NCI-H2081 treated with DMSO at 0.1 percent for 48 hours (cell line): Measurements from ENCODE around the gene LGALSL.

Experiments used
- DNase-seq: peaks from one replicate; lab custom pipeline; 2025; lab: John Stamatoyannopoulos, UW

Gene LGALSL

DNA sequence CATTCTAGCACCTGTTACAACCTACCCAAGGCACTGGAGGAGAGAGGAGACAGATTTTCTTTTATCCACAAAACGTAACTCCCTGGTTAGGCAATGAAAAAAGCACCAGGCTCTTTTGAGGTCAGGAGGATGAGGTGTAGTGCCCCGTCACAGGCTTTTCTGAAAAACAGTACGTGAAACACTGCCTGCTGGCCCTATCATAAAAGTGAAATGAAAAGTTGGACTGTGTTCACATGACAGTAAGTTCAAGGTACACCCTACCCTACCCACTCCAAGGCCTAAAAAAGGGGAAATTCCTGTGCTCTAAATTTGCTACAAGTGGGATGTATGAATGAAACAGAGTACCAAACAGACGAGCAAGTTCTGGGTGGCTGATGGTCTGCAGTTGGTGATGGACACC is 17.6 kb downstream of the LGALSL start:
- no peak for DNase-seq

DNA sequence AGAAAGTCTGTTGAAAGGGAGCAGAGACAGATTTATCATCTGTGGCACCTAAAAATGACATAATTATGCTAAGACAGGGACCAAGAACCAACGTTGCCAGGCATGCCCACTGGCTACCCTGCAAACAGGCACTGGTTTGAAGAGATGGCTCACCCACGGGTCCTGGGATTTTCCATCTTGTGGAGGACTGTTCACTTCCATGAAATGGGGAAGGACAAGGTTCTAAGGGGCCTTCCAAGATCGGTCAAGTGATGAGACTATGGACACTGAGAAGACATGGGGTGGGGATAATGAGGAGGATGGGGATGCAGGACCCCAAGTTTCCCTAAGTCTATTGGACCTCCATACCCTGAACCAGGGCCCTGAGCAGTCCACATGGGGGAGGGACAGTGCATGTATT is 18.9 kb downstream of the LGALSL start:
- DNase-seq: no peak

DNA sequence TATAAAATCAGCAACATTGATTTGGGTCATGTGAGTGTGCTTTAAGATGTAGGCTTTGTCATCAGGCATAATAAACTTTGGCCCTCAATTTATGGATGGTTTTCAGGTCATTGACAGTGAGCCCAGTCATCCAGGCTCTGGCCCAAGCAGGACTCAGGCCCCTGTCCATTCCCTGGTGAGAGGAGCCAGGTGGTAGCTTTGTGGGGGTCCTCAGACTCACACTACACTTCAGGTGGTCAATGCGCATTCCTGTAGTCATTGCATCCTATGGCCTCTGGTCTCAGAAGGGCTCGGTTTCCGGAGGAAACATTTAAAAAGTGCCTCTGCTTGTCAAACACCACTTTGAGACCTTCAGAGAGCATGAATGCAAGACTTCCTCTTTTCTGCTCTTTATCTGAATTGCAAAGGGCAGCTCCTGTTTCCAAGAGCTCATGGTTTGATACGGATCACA is 20.2 kb downstream of the LGALSL start:
- DNase-seq: no peak

DNA sequence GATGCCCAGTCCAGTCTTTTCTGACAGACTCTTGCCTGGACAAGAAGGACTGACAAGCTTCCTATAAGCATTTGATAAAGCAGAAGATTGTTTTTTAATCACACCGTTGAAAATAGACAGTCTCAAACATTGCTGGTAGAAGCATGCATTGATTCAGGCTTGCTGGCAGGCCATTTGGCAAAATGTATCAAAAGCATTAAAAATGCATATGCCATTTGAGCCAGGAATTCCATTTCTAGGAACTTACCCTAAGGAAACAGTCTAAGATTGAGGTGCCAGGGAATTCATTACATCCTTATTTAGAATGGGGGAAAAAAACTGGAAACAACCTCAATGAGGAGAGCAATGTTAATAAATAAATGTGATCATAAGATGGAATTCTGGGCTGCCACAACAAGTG is 20.7 kb downstream of the LGALSL start:
- DNase-seq: no peak

DNA sequence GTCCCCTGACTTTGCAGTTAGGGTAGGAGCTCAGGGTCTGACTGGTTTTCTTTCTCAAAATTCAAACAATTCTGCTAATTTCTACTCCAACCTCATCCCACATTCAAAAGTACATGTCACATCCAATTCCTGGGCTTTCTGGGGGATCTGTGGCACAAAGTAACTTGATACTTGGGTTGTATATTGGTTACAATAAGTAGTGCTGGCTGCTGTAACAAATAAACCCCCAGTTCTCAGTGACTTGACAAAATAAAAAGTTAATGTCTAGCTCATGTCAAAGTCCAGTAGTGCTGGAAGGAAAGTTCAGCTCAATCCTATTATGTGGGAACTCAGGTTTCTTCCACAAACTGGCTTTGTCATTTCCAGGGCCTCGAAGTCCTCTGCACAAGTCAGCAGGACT is 23.1 kb downstream of the LGALSL start:
- no peak for DNase-seq

DNA sequence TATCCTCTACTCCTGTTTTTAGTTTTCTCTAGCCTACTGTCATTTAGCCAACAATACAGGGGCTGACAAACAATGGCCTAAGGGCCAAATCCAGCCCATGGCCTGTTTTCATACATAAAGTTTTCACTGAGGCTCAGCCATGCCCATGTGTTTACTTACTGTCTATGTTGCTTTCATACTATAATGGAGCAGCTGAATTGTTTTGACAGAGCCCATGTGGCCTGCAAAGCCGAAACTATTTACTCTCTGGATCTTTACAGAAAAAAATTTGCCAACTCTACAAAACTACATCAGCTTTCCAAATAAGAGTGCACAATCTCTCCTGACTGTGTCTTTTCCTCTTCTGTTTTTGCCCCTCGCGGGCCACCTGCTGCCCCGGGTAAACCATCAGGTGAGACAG is 24.0 kb downstream of the LGALSL start:
- DNase-seq: no peak

DNA sequence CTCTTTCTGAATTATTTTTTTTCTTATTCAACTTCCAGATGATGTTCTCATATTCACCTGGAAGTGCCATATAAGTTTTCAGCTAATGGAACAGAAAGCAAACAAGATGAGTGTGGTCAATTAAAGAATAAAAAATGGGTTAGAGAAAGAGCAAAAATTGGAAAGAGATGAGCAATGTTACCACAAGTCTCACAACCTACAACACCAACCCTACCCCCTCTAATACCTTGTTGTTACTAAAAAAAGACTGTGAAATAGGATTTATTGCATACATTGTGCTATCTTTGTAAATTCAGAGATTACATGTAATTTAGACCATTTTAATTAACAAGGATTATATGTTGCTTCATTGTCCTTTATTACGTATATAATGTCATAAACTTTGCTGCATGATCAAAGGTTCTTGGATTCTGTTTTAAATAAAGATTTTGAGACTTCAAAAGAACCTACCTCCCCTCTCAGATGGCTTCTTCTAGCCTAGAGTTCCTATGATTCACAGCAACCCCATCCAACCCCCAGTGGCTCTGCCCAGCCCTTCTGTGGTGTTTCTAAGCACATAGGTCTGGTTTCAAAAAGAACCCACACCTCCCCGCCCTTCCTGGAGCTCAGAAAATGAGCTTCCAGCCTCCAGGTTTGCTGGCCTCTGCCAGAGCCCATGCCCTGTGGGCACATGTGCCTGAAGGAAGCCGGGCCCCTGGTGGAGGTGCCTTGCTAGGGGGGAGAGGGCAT is 24.7 kb downstream of the LGALSL start:
- no peak for DNase-seq

DNA sequence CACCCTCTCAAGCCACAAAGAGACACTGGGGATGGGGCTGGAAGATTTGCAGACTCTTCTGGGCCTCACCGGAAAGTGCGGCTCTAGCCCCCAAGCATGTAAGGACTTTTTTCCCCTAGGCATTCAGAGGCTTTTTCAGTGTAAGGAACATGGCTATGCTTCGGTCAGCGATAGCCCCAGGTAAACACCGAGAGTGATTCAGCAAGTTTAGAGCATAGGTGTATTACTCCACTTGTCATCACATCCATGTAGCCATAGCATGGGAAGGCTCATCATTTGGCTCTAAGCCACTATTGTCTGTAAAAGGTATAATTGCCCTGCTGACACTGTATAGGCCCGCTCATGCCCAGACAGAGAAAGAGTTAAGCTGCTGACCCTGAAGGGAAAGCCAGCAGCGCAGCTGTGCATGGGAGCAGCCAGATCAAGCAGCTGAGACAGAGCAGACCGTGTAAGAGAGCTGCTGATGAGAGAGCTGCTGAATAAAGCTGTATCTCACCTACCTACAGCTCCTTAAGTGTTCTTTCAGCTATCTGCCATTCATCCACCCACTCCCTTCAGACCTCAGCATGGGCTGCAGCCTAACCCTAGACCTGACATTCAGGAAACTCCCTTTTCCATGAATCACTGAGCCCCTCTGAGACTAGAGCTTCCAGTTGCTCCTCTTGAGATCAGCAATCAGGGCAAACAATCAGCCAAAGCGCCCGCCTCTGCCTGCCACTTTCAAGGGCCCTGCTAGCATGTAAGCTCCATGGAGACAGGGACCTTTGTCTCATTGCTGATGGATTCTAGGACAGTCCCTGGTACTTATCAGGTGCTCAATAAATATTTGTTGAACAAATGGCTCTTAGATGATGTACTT is 25.5 kb downstream of the LGALSL start:
- no peak for DNase-seq

DNA sequence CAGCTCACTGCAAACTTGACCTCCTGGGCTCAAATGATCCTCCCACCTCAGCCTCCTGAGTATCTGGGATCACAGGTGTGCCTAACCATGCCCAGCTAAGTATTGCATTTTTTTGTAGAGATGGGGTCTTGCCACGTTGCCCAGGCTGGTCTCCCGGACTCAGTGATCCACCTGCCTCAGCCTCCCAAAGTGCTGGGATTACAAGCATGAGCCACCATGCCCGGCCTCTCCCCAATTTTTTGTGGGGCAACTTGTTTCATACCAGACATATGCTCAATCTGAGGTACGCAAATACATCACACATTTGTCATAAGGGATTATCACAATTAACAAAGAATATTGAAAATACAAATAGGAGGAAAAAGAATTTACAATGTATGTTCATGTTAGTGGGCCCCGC is 27.7 kb downstream of the LGALSL start:
- no peak for DNase-seq

DNA sequence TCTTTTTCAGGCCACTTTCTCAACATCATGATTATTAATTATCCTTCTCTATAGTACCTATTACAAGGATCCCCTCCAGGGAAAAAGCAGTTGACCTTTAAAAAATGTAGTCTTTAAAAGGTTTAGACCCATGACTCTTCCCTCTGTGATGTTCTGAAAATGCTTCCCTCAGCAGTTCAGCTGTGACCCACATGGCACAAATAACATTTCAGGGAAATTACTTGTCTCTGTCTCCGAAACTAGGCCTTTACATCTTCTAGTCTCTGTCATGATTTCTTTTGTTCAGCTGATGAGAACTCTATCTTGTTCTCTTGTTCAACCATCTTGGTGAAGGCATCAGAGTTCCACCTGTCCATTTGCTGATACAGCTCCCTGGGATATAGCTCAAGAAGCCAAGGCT is 28.3 kb downstream of the LGALSL start:
- no peak for DNase-seq

DNA sequence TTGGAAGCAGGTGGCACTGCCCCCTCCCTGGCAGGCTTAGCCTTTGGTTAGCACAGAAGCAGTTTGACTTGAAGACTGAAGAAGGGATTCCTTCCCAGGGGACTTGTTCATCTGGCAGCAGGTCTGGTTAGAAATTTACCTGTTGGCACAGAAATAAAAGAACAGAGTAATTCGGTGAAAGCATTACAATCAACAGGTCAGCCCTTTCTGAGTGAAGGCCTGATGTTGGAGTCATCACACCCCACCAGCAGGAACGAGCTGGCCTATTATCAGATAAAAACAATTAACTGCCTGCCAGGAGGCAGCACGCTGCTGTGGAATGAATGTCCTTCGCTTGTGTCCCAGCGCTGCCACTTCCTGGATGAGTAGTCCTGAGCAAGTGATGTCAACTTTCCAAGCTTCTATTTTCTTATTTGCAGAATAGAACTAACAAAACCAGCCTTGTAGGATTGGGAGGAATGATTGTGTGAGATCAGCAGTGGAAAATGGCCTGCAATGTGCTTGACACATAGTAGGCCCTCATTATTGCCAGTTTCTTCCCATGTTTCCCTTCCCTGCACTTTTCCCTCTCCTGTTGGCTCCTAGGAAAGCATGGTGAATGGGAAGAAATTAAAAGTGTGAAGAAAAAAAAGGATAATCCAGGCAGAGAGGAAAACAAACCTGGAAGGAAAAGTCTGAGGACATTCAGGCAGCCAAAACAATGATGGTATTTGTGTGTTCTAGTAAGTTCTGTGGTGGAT is 29.0 kb downstream of the LGALSL start:
- DNase-seq: no peak

DNA sequence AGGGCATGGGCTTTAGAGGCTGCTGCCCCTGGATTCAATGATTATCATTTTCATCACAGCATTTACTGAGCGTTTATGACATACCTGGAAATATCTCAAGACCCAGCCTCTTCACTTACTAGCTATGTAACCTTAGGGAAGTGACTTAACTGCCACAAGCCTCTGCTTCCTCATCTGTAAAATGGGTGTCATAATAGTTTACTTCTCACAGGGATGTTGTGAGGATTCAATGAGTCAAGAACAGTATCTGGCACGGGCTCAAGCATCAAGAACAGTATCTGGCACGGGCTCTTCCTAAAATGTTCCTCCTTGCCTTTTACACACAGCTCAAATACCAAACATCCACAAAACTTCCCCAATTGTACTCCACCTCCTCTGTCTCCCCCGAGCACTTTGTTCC is 31.4 kb downstream of the LGALSL start:
- no peak for DNase-seq

DNA sequence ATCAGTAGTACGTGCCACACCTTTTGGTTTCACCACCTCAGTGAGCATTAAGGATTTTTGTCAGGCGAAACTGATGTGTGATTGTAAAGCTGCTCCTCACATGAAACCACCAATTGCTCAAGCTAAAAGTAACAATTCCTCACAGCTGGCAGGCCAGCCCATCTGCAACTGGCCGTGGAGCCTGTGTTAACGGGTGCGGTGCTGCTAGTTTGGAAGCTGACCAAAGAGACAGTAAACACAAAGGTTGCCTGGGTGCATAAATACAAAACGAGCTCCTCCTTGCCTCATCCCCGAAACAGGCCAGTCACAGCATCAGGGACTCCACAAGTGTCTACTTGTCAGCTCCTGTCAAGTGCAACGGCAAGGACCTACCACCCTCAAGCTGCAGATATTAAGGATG is 32.0 kb downstream of the LGALSL start:
- DNase-seq: no peak

DNA sequence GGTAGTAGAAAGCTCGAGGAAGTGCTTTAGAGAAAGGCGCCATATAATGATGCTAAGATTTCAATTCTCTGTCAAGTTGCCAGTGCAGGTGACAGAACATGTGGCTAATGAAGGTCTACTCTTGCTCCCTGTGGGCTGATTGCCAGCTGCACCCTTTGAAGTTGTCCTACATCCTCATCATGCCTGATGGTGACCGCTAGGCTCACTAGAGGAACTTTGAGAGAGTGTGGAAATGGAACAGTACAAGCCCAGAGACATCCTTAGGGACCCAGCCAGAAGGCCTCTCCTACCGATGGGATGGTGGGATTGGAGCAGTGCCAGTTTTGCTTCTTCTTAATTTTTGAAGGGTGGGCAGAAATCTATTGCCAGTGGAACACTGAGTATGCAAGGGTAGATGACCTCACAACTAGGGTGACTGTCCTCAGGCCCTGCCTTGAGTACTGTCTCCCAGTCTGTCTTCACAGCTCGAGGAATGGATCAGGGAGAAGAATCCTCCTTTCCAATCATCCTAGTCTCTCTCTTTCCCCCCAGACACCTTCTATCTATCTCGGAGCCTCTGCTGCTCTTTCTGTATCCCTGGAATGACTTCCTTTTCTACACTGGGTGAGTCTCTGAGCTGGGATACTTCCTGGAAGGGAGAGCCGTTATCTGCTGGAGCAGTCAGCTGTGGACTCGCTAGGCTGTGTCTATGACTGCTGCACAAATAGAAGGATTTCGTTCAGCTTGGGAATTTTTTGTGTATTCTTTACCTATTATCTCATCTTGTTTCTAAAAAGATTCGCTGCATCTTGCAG is 33.5 kb downstream of the LGALSL start:
- DNase-seq: no peak

DNA sequence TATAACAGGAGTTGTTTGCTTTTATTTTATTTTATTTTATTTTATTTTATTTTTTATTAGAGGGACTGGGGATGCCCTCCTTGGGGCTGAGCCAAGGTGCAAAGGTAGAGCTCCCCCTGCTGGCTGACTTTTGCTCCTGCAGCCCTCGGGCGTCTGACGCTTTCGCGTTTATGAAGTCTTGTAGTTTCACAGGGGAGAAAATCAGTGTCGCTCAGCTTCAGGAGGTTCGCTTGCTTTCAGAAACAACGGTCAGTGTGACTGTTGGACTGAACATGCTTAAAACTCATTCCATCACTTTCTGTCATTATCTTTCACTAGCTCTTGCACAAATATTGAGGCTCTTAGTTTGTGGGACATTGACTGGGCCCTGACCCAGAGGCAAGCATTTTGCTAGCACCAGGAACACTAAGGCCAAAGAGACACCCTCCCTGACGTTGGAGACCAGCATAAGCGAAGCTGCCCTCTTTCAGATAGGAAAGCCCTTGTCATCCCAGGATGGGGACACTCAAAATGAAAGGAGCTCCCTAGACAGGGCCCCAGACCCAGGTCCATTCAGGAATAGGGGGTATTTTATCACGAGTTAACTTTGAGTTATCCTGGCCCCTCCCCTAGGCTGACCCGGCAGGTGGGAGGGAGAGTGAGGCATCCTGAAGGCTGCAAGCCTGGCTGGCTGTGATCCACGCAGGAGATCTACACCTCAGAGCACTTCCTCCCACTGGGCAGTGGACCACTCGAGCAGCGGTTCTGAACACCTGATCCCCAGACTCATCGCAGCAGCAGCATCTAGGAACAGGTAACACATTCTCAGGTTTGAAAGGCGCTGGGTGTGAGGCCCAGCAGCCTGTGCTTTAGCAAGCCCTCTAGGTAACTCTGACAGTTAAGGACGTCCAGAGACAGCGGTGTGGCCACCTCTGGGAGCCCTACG is 34.4 kb downstream of the LGALSL start:
- DNase-seq: no peak

DNA sequence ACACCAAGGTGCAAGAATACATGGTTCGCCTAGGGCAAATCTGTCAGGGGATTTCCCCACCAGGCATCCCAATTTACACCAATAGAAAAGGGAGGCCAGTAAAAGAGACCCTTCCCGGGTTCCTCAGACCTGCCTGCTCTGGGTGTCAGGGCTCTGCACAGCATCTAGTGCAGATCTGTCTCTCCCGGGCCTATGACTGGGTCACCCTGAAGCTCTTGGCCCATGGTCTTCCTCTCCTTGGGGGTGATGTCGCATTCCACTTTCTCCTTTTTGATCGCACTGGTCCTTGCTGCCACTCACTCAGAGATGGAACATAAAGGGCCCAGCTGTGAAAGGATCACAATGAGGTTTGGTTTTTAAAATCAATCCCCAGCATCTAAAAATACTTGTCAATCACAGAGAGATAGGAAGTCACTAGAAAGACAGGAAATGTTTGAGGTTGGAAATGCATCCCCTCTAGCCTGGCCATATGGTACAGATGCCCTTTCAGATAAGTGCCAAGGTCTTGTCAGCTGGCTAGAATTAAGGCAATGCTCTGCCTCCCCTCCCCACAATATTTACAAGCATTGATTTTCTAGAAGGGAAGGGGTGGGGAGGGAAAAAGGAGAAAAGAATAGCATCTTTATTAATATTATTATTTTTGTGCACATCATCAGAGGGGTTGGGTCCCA is 35.3 kb downstream of the LGALSL start:
- no peak for DNase-seq

DNA sequence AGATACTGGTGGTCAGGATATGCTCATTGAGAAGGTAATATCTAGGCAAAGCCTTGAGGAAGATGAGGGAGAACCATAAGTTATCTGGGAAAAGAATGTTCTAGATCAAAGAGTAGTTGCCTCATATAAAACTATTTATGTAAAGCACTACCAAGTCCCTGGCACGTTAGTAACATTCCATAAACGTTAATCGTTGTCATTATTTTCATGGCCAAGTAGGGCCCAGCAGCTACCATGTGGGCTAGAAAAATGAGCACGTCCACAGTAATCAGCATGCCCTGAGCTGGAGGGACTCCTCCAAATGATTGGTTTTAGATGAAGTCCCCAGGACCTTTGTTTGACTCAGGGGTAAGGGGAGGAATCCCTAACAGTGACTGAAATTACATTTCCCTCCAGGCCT is 37.5 kb downstream of the LGALSL start:
- DNase-seq: no peak

DNA sequence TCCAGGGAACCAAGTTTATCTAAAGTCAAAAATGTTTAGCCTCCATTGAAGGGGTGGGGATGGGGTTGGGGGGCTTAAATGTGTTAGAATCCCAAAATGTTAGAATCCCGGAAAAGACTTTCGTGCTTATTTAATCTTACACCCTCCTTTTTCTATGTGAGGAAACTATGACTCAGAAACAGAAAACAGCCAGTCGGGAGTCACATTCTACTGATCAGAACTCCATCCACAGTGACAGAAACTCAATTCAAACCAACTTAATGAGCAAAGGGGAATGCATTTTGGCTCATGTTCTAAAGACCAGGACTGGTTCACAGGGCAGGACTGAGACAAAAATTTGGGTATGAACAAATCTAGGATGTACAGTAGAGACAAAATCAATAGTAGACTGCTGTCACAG is 38.3 kb downstream of the LGALSL start:
- no peak for DNase-seq

DNA sequence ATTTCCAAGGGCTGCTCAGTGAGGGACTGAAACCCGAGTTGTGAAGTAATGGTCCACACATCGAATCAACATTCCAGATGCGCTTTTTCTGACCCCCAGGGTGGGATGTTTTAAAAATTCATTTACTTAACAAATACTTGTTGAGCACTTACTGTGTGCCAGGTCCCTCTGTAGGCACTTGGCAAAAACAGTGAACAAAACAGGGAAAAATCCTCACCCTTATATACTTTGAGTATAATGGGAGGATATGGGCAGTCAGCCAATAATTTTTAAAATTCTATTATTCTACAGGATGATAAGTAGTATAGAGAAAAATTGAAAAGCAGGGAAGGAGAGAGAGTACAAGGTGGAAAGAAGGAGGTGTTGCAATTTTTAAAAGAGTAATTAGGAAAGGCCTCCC is 38.9 kb downstream of the LGALSL start:
- no peak for DNase-seq

DNA sequence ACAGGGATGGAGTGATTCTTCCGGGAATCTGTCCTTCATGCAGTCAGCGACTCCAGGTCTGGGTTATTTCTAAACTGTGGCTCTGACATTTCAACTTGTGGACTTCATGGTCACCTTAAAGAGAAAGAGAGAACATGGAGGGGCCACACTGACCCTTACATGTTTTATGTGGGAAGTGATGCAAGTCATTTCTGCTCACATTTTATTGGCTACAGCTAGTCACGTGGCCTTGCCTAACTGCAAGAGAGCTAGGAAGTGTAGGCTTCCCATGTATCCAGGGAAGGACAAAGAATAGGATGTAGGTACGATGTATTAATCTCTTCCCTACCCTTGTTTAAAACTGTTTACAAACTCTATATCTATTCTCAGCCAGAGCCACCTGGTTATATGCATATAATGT is 39.8 kb downstream of the LGALSL start:
- peak; percentile 68 for DNase-seq
